NOMO-1 treated with DMSO at 0.1 percent for 48 hours (cell line): Measurements from ENCODE around the gene RRBP1.

Experiments
- DNase-seq: peaks from one replicate; lab custom pipeline; 2025; ENCODE audit not compliant: unreplicated experiment; lab: John Stamatoyannopoulos, UW

Gene RRBP1

GRCh38 chr20:17682103-17682888, at the start of gene RRBP1:
RRBP1 (minus strand) TSS chr20:17682242; CDS start chr20:17660507, 21,735 bp downstream.
- peak; percentile 94 for DNase-seq

GRCh38 chr20:17731233-17731632, 49.2 kb upstream of the RRBP1 start:
- DNase-seq, result no peak

GRCh38 chr20:17730071-17730470, 48.0 kb upstream of the RRBP1 start:
- DNase-seq, result no peak

DNA sequence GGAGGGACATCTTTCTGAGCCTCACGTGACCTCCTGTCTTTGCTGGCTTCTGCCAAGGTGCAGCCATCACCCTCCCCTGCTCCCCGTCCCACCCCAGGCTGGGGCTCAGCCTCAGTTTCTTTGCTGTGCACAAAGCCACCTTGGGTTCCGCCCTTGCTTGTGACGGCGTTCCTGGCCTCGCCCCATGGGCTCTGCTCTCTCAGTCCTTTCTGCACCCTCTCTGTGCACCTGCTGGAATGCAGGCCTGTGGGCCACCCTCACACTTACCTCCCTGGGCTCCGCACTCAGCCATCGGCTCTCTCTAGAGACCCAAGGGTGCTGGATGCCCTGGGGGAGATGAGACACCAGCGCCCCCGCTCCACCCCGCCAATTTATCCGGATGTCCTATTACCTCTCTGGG, 46.0 kb upstream of the RRBP1 start:
- DNase-seq, result no peak

- no peak for DNase-seq
These were observed 45.3 kb upstream of the RRBP1 start for GRCh38 chr20:17727351-17727750.

DNA sequence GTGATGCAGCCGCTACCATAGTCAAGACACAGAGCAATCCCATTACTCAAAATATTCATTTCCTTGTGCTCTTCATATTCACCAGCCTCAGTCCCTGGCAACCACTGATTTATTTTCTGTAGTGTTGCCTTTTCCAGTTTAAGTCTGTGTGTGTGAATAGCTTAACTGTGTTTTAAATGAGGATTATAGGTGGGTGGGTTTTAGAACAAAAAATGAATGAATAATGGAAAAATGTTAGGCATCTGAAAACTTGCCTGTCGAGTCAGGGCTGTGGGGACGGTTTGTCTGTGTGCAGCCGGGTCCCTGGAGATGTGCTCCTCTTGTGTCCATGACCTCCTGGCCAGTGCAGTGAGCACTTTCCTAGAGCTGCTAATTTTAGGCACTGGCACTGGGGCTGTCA, 44.9 kb upstream of the RRBP1 start:
- DNase-seq, result no peak

- DNase-seq, result no peak
These were observed 43.2 kb upstream of the RRBP1 start for GRCh38 chr20:17725094-17725835.

- DNase-seq, result no peak
These were observed 41.3 kb upstream of the RRBP1 start for GRCh38 chr20:17723301-17723691.

- DNase-seq, result no peak
These were observed 40.7 kb upstream of the RRBP1 start for GRCh38 chr20:17722493-17723300.

GRCh38 chr20:17721802-17722486, 39.9 kb upstream of the RRBP1 start:
- no peak for DNase-seq

DNA sequence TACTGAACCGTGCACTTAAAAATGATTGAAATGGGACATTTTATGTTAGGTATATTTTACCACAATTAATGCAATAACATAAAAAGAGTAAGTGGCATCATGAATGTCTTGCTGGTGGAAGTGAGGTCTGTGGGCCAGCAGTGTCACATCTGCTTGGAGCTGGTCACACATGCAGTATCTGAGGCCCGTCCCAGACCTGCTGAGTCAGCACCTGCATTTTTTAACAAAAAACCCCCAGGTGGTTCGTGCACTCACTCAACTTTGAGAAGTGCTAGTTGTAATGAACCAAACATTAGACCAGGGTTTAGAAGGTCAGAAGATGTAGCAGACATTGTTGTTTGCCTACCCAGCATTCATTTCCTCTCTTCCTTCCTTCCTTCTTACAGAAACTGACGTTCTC, 38.7 kb upstream of the RRBP1 start:
- no peak for DNase-seq

DNA sequence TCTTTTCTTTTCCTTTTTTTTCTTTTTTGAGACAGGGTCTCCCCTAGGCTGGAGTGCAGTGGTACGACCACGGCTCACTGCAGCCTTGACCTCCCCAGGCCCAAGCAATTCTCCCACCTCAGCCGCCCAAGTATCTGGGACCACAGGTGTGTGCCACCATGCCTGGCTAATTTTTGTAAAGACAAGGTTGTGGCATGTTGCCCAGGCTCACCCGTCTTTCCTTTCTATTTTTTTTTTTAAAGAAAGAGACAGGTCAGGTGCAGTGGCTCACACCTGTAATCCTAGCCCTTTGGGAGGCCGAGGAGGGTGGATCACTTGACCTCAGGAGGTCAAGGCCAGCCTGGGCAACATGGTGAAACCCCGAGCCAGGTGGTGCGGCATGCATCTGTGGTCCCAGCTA, 34.3 kb upstream of the RRBP1 start:
- DNase-seq, result no peak

GRCh38 chr20:17715075-17715474, 33.0 kb upstream of the RRBP1 start:
- no peak for DNase-seq

DNA sequence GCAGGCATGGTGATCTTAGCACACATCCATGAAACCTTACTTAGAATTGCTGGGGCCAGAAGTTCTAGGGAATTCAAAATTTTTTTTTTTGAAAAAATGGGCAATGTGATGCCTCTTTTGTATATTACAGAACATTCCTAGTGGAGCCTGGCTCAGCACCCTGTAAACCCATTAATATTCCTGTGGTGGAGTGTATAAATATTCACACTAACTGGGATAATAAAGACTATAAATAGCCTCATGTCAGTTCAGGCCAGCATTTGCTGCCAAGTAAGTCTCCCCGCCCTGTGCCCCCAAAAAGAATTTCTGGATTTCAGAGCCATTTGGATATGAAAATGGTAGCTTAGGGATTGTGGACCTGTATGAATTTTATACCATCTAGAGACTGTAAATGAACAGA, 32.6 kb upstream of the RRBP1 start:
- DNase-seq, result no peak

- no peak for DNase-seq
These were observed 30.7 kb upstream of the RRBP1 start for GRCh38 chr20:17712708-17713107.

DNA sequence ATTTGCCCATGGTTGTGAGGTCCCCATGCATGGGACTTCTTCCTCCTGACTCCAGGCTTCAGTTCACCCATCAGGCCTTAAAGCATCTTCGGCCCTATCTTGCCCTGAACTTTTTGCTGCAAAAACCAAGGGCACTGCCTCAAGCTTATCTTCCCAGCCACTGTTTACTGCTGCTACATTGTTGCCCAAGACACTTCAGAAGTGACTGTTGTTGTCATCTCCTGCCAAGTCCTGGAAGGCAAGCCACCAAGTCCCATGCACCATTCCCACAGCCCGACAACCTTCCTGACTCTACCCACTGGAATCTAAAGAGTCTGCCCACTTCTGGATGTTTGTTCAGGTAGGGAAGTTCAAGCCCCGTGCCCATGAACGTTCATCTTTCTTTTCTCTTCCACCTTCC, 30.2 kb upstream of the RRBP1 start:
- DNase-seq, result no peak

DNA sequence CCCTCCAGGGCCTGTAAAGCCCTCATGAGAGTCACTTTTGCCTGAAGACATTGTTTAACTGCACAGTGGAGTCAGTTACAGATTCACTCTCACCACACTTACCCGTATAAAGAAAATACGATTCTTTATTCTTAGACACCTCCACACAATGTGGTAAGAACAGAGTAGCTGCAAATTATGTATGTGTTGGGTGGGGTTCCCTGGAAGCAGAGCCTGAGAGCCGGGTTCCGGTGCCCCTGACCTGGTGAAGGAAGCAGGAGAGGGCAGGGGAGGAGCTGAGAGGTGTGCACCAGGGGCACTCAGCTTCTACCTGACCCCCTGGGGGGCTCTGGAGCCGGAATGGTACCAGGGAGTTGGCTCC, 29.2 kb upstream of the RRBP1 start:
- no peak for DNase-seq

- no peak for DNase-seq
These were observed 28.6 kb upstream of the RRBP1 start for GRCh38 chr20:17710379-17711266.

GRCh38 chr20:17709361-17710293, 27.6 kb upstream of the RRBP1 start:
- no peak for DNase-seq
